GM10266 (cell line): ENCODE results near the gene TREML4.

ENCODE experiments used
- DNase-seq: peaks from one replicate; pipeline ENCODE4 v3.0.0; 2012; ENCODE audit errors: extremely low spot score
- TF ChIP-seq, protein P1 (sequence below): IDR thresholded peaks from 2 replicates; pipeline ENCODE4 v1.5.1; 2012; ENCODE audit warnings: mild to moderate bottlenecking, low read depth; ENCODE audit not compliant: control insufficient read depth, insufficient read depth; ENCODE audit errors: missing control alignments

Gene TREML4

DNA sequence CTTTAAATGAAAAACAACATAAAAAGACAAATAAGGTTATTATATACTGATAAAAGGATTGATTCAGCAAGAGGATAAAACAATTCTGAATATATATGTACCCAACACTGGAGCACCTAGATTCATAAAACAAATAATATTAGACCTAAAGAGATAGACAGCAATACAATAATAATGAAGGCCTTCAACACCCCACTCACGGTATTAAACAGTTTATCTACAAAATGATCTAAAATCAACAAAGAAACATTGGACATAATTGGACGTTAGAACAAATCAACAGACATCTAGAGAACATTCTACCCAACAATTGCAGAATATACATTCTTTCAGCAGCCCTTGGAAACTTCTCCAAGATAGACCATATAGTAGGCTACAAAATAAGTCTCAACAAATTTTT is 34.3 kb downstream of the TREML4 start:
- no peak for DNase-seq

DNA sequence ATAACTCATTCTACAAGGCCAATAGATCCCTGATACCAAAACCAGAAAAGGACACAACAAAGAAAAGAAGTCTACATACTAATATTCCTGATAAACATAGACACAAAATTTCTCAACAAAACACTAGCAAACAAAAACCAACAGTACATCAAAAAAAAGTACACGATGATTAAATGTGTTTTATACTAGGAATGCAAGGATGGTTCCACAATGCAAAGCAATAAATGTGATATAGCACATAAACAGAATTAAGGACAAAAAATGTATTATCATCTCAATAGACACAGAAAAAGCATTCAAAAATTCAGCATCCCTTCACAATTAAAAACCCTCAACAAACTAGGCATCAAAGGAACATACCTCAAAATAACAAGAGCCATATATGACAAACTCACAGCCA is 35.1 kb downstream of the TREML4 start:
- DNase-seq: no peak
- TF ChIP-seq, protein P1, sequence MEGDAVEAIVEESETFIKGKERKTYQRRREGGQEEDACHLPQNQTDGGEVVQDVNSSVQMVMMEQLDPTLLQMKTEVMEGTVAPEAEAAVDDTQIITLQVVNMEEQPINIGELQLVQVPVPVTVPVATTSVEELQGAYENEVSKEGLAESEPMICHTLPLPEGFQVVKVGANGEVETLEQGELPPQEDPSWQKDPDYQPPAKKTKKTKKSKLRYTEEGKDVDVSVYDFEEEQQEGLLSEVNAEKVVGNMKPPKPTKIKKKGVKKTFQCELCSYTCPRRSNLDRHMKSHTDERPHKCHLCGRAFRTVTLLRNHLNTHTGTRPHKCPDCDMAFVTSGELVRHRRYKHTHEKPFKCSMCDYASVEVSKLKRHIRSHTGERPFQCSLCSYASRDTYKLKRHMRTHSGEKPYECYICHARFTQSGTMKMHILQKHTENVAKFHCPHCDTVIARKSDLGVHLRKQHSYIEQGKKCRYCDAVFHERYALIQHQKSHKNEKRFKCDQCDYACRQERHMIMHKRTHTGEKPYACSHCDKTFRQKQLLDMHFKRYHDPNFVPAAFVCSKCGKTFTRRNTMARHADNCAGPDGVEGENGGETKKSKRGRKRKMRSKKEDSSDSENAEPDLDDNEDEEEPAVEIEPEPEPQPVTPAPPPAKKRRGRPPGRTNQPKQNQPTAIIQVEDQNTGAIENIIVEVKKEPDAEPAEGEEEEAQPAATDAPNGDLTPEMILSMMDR: no peak

More for the DNA sequence above, 34.3 kb downstream of the TREML4 start:
- TF ChIP-seq, protein P1: no peak

DNA sequence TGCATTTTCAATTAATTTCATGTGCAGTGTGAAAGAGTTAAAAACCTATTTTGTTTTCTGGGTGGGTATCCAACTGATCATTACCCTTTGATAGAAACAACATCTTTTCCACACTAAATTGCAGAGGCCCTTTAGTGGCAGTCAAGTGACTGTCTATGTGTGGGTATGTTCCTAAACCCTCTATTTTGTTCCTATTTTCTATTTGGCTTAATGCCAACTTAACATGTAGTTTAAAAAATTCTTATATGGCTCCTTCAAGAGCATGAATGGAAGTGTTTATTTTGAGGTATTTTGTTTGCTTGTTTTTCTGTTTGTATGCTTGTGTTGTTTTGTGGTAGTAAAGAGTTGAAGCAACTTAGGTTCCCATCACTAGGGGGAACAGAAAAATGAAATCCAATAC is 38.4 kb downstream of the TREML4 start:
- DNase-seq: no peak
- TF ChIP-seq, protein P1: no peak

DNA sequence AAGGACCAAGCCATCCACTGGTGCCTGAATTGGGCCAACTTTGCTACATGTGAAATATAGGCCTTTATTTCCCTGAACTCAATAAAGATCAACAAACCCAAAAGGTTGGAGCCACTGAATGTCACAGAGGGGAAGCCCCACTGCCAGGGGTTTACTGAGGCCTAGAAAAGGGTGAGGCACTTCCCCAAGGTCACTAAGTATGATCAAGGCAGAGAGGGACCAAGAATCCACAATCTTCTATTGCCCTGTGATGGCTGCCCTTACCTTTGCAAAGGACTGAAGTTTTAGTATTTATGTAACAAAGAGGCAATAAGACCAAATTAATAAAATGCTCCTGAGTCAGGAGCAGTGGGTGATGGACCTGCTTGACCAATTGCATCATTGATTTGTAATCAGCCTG is 40.3 kb downstream of the TREML4 start:
- TF ChIP-seq, protein P1: no peak
- no peak for DNase-seq

DNA sequence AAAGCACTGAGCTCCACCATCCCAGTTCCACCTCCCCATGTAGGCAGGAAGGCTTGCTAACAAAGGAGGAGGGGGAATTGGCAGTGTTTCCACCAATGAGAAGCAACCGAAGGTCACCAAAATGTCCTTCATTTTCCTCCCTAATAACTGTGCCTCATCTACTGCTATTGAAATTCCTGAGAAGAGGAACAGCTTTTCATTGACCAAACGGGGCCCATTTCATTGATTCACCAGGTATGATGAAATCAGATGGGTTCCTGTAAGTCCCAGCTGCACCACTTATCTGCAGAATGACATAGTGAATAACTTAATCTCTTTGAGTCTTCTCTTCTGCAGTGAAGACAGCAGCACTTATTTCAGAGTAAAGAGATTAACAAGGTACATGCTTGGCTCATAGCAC is 41.0 kb downstream of the TREML4 start:
- TF ChIP-seq, protein P1: no peak
- DNase-seq: no peak

DNA sequence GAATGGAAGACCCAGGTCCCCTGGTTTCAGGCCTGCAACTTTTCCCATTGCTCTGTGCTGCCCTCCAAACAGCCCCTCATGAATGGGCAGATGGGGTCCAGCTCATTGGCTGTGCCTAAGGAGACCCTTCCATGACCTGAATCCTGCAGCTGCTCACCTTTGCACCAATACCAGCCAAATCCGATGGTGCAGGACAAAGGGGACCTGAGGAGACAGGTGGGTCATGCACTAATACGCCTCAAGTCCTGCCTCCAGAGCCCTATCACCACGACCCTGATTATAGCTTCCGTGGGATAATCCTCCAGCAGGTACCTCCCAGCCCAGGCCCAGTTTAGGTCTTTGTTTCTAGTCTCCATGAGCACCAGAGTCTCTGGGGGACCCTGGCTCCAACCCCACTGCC is 41.6 kb downstream of the TREML4 start:
- TF ChIP-seq, protein P1: no peak
- DNase-seq: no peak

DNA sequence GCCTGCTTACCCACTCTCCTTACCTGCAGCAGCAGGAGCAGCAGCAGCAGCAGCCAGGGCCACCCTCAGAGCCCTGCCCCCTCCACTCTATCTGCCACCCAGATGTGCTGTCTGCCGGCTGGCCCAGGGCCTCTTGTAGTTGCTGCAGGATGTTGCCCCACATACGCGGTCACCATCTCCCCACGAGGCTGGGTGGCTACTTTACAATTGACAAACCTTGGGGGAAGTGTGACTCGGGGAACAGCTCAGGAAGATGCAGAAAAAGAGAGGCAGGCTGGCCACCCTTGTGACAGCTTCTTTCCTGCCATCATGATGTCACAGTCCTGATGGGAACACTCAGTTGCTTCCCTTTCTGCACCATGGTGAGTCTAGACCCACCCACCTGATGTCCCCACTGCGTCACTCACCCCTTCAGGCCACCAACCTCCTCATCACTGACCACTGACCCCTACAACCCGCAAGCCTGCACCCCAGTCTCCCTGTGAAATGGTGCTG is 43.8 kb downstream of the TREML4 start:
- TF ChIP-seq, protein P1: no peak
- peak; percentile 0 for DNase-seq
